NCI-H1694 (cell line): Measurements from ENCODE around the gene CMPK1.
"Not testable (repeated sequence)": the region's sequence is repeated elsewhere in the genome, so short reads cannot be mapped to it uniquely, and the experiment has no call there.

Experiments used
- DNase-seq: peaks from one replicate; lab custom pipeline; 2025; lab: John Stamatoyannopoulos, UW

The CMPK1 gene

DNA sequence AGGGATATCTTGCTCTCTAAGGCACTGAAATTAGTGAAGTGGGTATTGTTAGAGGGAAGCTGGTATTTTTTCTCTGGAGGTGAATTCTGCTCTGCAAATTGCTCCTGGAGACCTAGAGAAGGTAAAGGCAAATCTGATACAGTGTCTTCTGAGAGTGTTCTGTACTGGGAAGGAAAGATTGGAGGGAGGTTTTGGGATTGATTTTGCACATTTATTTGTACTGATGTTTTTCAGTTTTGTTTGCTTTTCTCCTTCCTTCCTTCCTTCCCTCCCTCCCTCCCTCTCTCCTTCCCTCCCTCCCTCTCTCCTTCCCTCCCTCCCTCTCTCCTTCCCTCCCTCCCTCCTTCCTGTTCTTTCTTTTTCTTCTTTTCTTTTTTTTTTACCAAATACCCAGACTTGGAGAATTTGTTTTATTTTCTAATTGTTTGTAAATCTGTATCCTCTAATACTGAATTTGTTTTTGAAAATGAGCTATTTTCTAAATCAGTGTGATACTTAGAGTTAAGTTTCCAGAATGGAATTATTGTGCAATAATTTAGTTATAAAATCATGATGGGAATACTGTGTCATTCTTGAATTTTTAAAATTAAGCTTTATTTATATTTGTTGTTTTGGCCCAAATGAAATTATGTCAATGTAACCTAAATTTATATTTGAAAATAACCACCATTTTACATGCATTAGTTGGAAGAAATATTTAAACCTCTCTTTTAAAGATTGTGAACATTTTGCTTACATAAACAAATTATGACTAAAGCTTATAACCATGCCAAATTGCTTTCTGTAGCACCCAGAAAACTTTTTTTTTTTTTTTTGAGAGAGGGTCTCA, 4.9 kb downstream of the CMPK1 start:
- DNase-seq: no peak

DNA sequence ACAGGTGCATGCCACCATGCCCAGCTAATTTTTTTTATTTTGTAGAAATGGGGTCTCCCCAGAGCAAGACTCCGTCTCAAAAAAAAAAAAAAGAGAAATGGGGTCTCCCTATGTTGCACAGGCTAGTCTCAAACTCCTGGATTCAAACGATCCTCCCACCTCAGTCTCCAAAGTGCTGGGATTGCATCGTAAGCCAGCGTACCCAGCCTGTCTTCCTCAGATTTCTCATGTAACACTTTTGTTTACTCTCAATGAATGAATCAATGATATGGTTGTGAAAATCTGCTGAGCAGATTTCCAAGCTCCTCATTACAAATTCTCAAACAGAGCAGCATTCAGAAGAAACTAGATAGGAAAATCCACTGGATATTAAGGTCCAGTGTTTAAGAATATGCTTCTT, 6.6 kb downstream of the CMPK1 start:
- DNase-seq: no peak

DNA sequence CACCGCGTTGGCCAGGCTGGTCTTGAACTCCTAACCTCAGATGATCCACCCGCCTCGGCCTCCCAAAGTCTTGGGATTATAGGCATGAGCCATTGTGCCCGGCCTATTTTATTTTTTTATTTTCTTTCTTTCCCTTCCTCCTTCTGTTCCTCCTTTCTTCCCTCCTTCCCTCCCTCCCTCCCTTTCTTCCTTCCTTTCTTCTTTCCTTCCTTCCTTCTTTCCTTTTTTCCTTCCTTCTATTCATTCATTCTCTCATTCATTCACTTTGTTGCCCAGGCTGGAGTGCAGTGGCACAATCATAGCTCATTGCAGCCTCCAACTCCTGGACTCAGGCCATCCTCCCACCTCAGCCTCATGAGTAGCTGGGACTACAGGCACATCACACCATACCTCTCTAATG, 13.4 kb downstream of the CMPK1 start:
- not testable (repeated sequence) for DNase-seq

DNA sequence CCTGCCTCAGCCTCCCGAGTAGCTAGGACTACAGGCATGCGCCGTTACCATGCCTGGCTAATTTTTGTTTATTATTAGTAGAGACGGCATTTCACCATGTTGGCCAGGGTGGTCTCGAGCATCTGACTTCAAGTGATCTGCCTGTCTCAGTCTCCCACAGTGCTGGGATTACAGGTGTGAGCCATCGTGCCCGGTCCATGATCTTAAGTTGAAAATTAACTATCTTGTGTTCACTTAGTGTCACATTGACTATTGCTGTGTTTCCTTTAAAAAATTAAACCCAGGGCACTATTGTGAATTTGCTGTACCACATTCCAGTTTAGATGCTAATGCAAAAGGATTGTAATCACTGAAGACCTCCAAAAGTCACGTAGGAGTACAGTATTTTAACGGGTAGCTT, 14.1 kb downstream of the CMPK1 start:
- DNase-seq: no peak

DNA sequence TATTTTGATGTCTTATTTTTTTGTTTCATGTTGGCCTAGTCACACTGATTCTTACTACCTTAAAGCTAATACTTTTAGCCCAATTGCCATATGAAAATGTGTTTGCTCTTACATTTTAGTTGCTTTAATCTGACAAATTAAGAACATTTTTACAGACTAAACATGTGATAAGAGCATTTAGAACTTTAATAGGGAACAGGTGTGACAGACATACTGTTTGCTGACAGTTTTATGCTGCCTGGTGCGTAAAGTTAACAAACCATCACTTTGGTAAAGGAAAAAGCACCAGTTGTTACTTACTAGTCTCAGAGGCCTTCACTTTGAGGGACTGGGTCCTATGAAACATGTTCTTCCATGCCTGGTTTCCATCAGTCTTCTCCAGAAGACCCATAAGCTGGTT, 14.7 kb downstream of the CMPK1 start:
- DNase-seq: no peak

DNA sequence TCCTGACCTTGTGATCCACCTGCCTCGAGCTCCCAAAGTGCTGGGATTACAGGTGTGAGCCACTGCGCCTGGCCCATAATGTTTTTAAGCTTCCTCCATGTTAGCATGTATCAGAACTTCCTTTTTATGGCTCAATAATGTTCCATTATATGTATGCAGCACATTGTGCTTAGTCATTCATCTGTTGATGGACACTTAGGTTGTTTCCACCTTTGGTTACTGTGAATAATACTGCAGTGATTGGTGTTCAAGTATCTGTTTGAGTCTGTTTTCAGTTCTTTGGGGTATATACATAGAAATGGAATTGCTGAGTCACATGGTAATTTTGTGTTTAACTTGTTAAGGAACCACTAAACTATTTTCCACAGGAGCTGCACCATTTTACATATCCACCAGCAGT, 17.7 kb downstream of the CMPK1 start:
- DNase-seq: no peak

DNA sequence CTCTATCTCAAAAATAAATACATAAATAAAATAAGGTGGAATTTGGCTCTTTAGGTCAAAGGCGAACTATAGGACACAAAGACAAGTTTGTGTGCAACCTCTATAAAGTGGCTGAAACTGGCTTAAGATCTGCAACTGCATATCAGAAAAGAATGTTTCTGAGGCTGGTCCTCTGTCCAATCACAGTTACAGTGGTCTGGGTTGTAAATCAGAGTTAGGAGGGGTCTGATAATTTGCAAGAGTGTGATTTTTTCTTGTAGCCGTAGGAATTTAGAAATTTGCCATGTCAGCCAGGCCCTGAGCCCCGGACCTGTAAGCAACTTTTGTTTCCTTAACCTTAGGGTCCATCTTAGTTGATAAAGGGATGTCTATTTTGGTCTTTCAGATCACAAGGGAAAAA, 27.8 kb downstream of the CMPK1 start:
- DNase-seq: no peak

DNA sequence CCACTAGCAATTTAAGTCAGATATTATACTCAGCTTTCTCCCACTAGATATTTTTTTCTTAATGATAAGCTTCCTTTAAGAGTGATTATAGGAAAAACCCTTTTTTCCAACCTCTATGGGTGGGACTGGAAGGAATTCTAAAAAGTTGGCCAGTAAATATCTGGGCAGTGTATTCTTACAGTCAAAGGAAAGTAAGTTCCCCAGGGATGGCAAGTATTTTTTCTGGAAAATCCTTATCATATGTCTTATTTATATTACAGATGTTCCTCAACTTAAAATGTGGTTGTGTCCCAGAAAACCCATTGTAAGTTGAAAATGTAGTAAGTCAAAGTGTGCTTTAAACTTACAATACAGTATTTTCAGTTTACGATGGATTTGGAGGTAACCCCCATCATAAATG, 29.2 kb downstream of the CMPK1 start:
- DNase-seq: no peak

DNA sequence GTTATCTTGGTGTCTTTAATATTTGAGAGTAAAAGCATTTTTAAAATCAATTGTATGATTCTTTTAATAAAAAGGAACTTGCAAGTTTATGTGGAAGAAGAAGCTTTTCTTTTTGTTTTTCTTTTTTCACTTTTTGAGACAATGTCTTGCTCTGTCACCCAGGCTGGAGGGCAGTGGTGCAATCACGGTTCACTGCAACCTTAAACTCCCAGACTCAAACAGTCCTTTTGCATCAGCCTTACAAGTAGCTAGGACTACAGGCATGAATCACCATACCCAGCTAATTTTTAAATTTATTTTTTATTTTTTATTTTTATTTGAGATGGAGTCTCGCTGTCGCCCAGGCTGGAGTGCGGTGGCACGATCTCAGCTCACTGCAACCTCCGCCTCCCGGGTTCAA, 34.1 kb downstream of the CMPK1 start:
- DNase-seq: no peak

DNA sequence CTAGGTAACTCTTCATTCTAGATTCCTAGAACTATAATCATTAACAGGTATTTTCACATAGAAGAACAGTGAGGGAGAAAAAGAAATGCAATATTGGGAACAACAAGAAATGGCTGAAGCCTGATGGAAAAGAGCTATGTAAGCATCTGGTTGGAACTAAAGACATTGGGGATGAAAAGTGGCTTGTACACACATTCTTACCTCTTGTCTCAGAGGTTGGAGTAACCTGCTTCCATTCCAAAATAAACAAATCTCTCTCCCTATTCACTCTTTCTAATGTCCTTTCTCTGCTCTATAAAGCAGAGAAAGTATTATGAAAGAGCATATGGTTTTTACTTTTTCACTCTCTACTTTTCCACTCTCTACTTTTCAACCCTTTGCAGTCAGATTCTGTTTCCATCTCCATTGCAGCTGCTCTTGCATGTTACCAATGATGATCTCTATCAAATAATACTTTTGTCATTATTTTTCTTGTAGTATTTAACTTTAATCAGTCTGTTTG, 37.5 kb downstream of the CMPK1 start:
- DNase-seq: no peak

DNA sequence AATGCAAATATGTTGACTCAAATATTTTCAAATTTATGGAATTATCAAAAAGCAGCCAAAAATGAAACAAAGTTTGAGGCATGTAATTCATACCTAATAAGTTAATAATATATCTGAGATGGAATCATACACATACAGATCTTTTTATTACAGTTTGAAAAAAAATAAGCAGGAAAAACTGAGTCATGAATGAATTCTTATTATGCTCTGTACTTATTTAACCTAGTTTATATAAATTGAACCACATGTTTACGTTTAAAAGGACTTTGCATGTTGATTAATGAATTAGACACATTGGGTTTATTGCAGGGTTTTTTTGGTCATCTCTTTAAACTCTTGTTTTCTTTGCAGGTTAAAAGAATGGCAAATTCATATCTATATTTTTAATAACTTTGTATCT, 40.9 kb downstream of the CMPK1 start:
- DNase-seq: no peak

DNA sequence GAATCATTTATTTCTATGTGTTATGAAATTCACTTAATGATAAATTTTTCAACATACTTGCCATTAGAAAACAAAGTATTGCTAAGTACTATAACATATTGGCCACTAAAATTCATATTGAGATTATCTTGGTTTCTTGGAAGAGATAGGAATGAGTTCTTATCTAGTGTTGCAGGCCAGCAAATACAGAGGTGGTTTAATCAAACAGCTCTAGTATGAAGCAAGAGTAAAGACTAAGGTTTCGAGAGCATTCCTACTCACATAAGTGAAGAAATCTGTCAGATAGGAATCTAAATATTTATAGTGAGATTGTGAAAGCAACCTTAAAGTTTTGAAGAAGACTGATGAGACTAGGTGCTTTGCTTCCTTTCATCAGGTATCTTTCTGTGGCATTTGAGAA, 44.6 kb downstream of the CMPK1 start:
- no peak for DNase-seq

DNA sequence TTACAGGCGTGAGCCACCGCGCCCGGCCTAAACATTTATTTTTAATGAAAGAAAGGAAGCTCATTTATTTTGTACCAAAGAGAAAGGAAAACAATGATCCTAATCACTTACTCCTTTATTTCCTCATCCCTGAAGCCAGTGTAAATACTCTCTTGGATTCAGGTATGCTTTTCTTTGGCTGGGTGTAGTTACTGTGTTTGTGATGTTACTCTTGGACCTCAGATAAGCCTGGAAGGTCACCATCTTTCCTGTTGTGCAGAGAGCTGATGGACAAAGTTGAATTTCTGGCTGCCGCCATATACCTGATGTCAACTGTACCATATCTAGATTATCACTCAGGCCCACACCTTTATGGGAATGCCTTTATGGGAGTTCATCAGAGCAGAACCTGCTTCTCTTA, 47.1 kb downstream of the CMPK1 start:
- DNase-seq: no peak

DNA sequence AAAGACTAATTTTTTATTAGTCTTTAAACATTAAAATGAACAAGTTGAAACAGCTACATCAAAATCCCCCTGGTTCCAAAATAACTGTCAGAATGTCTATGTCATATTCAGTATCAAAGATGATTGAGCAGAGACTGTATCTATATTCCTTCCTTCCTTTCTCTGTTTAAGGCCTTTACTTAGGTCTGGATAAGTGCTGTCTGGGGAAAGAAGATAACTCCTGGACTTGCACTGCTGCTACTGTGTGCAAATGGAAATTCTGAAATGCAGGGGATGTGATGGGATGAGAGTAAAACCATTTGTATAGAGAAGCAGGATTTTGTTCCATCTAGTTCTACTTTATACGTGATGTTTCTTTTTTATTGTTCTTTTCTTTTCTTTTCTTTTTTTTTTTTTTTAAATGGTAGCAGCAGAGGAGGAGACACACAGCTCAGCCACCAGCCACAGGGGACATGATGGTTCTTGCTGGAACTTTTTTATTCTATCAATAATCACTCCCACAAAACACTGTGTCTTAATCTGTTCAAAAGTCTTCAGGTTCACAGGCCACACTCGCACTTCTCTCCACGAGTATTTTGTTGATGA, 48.9 kb downstream of the CMPK1 start:
- DNase-seq: no peak

DNA sequence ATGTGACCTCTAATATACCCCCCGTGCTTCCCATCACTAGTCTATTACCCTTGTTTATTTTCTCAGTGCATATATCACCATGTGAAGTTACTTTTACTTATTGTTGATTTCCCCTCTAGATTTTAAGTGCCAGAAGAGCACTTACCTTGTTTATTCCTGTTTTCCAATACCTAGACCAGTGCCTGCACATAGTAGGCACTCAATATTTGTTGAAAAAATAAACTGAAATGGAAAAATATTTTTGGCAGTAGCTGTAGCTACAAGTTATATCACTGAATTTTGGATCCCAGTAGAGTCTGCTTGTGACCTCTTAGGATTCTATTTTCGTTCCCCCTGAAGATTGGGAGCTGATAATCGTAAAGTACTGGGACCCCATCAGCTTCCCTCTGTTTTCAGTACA, 50.5 kb downstream of the CMPK1 start:
- DNase-seq: no peak

DNA sequence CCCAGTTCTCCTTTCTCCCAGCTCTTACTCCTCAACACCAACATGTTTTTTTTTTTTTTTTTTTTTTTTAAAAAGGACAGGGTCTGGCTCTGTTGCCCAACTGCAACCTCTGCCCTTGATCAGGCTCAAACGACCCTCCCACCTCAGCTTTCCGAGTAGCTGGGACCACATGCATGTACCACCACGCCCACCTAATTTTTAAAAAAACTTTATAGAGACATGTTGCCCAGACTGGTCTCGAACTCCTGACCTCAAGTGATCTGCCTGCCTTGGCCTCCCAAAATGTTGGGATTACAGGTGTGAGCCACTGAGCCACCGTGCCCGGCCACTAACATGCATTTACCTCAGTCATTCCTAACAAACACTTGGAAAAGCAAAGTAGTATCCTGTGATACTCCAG, 51.4 kb downstream of the CMPK1 start:
- no peak for DNase-seq

DNA sequence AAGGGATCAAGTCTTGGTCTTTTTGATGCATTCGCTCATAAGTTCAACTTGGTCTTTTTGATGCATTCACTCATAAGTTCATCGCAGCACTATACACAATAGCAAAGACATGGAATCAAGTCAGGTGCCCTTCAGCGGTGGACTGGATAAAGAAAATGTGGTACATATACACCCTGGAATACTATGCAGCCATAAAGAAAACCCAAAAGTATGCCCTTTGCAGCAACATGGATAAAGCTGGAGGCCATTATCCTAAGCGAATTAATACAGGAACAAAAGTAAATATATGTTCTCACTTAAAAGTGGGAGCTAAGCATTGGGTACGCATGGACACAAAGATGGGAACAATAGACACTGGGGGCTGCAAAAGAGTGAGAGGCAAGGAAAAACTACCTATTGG, 52.7 kb downstream of the CMPK1 start:
- no peak for DNase-seq

DNA sequence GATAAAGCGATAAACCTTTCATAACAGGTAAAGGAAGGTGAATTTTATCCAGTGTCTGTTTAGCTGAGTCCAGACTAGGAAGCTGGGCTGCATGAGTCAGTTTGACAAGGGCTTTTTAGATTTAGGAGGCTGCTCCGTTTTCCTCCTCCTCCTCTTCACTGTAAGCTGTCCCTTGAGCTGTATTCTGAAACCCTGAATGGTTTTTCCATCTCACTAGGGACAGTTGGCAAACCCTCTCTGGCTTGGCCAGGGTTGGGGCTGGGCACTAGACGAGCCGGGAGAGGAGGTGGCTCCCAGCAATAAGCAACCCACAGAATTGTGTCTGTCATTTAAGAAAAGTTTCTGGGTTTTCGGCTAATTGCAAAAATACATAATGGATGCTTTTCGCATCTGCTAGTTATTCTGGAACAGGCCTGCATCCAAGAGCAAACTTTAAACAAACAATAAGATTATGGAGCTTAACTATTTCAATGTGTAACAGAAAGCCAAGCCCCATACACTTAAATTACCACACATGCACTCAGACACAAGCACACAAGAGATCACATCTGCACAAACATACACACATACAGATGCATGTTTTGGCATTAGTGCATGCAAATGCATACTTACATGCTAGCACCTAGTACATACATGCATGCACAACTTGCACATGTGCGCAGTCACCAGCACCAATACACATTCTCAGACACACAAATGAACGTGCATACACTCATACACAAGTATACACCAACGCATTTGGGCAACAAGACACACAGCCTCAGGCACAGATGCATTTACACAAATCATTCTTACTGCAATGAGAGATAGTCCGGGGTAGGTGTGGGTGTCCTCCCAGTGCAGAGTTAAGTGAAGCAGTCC, 54.7 kb downstream of the CMPK1 start:
- DNase-seq: no peak

DNA sequence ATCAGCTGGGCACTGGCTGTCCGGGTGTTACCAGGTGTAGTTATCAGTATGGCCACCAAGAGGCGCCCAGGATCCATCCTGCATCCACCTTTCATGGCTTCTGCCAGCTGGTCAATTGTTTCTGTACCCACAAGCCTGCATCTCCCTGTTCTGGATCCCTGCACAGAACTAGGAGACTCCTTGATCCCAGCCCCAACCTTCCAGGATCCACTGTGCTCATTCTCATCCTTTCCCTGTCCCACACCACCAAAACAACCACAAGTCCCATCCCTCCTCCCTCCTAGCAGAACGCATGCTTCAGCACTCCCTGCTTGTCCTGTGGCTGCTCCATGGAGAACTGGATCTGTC, 55.3 kb downstream of the CMPK1 start:
- peak; percentile 70 for DNase-seq

DNA sequence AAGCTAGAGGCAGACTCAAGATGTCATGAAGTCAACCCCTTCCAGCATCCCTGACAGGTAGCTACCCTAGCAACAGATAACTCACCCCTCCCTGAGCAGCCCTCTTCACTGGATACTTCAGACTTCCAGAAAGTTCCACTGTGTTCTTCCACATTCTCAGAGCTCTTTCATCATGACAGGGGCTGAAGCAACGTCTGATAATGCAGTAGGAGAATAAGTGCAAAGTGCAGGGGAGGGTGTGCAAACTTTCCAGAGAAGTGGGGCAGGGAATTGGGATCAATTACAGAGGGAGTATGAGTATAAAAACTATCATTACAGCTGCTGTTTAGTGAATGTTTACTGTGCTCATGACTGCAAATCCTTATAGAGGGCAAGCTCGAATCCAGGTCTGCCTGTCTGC, 56.1 kb downstream of the CMPK1 start:
- DNase-seq: no peak

DNA sequence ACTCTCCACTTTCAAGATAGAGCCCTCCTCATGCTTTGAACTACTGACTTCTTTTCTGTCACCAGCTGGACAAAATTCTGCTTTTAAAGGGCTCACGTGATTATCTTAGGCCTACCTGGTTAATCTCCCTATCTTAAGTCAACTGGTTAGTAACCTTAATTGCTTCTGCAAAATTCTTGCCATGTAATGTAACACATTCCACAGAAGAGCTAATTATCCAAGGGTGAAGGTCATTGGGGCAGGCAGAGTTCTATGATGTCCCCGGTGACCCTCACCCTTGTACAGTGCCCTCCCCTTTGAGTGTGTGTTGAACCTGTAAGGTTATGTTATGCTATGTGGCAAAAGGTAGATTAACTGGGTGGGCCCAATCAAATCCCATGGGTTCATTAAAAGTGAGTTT, 57.3 kb downstream of the CMPK1 start:
- no peak for DNase-seq

DNA sequence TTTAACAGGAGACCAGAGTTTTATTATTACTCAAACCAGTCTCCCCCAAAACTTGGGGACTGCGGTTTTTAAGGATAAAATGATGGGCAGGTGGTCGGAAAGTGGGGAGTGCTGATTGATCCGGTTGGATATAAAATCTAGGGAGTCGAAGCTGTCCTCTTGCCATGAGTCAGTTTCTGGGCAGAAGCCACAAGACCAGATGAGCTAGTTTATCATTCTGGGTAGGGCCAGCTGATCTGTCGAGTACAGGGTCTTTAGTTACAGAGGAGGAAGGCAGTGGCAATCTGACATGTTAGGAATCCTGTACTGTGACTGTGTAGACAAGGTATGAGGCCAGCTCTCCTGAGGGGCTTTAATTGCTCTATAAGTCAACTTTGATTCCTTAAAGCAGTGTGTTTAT, 59.6 kb downstream of the CMPK1 start:
- no peak for DNase-seq

DNA sequence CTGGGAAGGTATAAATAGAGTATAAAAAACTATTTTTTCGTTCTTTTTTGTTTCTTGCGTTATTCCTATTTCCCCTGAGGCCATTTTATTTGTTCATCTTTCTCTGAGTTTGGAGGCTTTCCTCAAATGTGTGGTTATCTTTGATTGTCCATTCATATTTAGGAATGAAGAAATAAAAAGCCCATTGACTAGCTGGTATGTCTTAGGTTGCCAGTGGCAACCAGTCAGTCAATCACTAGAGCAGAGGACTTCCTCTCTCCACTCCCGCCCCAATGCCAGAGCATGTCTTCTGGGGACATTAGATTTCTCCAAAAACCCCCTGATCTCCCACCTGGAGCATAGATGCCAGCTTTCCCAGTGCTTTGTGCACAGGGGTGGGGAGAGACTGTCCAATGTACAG, 61.8 kb downstream of the CMPK1 start:
- no peak for DNase-seq
